K562 (cell line): ENCODE results near the gene TIMM17B. TPM values are rescaled to one million over a fixed set of nuclear protein-coding genes. Genes with fewer than 3 reads are reported as not detected.

Experiments
- ATAC-seq: fragments of 200-7000 bp; cut with Tn5 transposase; 3 replicates; pipeline ENCODE4 v1.9.1; 2020; ENCODE audit warnings: moderate library complexity
- Bru-seq: library from RNA; stranded (reverse); fragments of 400-500 nt; gene quantifications from one replicate; lab custom pipeline; 2021; lab: Mats Ljungman, UMichigan
- BruChase-seq, 2 experiments: library from RNA; stranded (reverse); fragments of 400-500 nt; gene quantifications; one replicate each; lab custom pipeline; 2021; lab: Mats Ljungman, UMichigan
- BruUV-seq: library from RNA; stranded (reverse); fragments of 400-500 nt; replicated peaks from 2 replicates; lab custom pipeline; 2021; lab: Mats Ljungman, UMichigan
- CTCF ChIA-PET: fragments of 300-600 bp; formaldehyde crosslinking; extraction: SDS; loops from one replicate; lab custom pipeline; 2021; ENCODE audit warnings: low intra/inter-chr PET ratio; lab: Yijun Ruan, JAX
- POLR2A ChIA-PET: fragments of 300-600, 350-650 bp; sonication (Branson Sonifier 250); formaldehyde crosslinking; extraction: SDS; loops from one replicate; lab custom pipeline; 2021; ENCODE audit warnings: antibody characterized with exemption, inconsistent platforms; lab: Yijun Ruan, JAX
- DNase-seq, 4 experiments: peaks; one replicate each; pipeline versions ENCODE4 v3.0.0 to v3.0.0-alpha.2; 2011 to 2018; ENCODE audit warnings: low spot score in 3 of 4, mixed read lengths in 3 of 4; ENCODE audit errors: extremely low read depth in 1 of 4
- FAIRE-seq: peaks from 2 replicates; lab custom pipeline; 2011; peaks lifted over from hg19 to GRCh38; lab: Jason Lieb, UNC
- H2AFZ ChIP-seq: 2 replicates; pipeline ENCODE4 v1.6.0; 2011; ENCODE audit warnings: low read depth, low read length, control low read depth, inconsistent platforms
- H3K27ac ChIP-seq: fragments of 200-600 bp; 3 replicates; pipeline ENCODE4 v1.8.0; 2011; ENCODE audit warnings: low read depth, mild to moderate bottlenecking, control low read depth, inconsistent platforms, low read length, moderate library complexity, mixed read lengths; ENCODE audit errors: extremely low read depth
- H3K27me3 ChIP-seq, 2 experiments: fragments of 300-600 bp in 1 of 2; 2 replicates in 1 of 2; 3 replicates in 1 of 2; pipeline versions ENCODE4 v1.6.0 to v1.8.0; 2011; ENCODE audit warnings: inconsistent platforms in 2 of 2, low read length in 2 of 2, mild to moderate bottlenecking in 1 of 2, mixed read lengths in 1 of 2, moderate library complexity in 1 of 2; ENCODE audit not compliant: control insufficient read depth in 2 of 2, insufficient read depth in 2 of 2
- H3K36me3 ChIP-seq: fragments of 300-600 bp; 3 replicates; pipeline ENCODE4 v1.8.0; 2011; ENCODE audit warnings: mild to moderate bottlenecking, low read length, inconsistent platforms; ENCODE audit not compliant: control insufficient read depth, insufficient read depth
- H3K4me1 ChIP-seq, 2 experiments: fragments of 200-600 bp in 1 of 2; replicated peaks in 1 of 2; 2 replicates in 1 of 2; 3 replicates in 1 of 2; pipeline versions ENCODE4 v1.5.1 to v1.8.0; 2011; ENCODE audit warnings: inconsistent platforms in 2 of 2, low read length in 2 of 2, mild to moderate bottlenecking in 1 of 2, mixed read lengths in 1 of 2, moderate library complexity in 1 of 2; ENCODE audit not compliant: control insufficient read depth in 2 of 2, insufficient read depth in 2 of 2
- H3K4me2 ChIP-seq: 2 replicates; pipeline ENCODE4 v1.6.1; 2011; ENCODE audit warnings: low read length, control low read depth, inconsistent platforms, mixed read lengths; ENCODE audit not compliant: insufficient read depth
- H3K4me3 ChIP-seq: fragments of 200-600 bp; sonication (generic), shearing (Covaris generic); 2 replicates; pipeline ENCODE4 v1.5.1; 2016; ENCODE audit warnings: control low read depth, inconsistent platforms
- H3K79me2 ChIP-seq: fragments of 200-600 bp; 3 replicates; pipeline ENCODE4 v1.8.0; 2011; ENCODE audit warnings: low read length, inconsistent platforms; ENCODE audit not compliant: control insufficient read depth, insufficient read depth
- H3K9ac ChIP-seq, 2 experiments: 2 replicates each; pipeline versions ENCODE4 v1.6.0 to v1.6.1; 2011; ENCODE audit warnings: low read depth in 2 of 2, low read length in 2 of 2, control low read depth in 1 of 2, inconsistent platforms in 1 of 2, mild to moderate bottlenecking in 1 of 2, mixed read lengths in 1 of 2; ENCODE audit not compliant: insufficient read depth in 1 of 2
- H3K9me1 ChIP-seq: one replicate; pipeline ENCODE4 v1.6.0; 2011; ENCODE audit warnings: inconsistent platforms, mild to moderate bottlenecking, low read length, moderate library complexity; ENCODE audit not compliant: control insufficient read depth, insufficient read depth
- H3K9me3 ChIP-seq: replicated peaks from 2 replicates; pipeline ENCODE4 v1.5.1; 2011; ENCODE audit warnings: low read depth, low read length, inconsistent platforms; ENCODE audit not compliant: control insufficient read depth, insufficient read depth
- H4K20me1 ChIP-seq: replicated peaks from 2 replicates; pipeline ENCODE4 v1.6.1; 2011; ENCODE audit warnings: low read length, inconsistent platforms, mixed read lengths; ENCODE audit not compliant: control insufficient read depth, insufficient read depth
- GATA2 ChIP-seq: sonication (generic); formaldehyde crosslinking; IDR thresholded peaks from 2 replicates; pipeline ENCODE4 v1.4.0; 2020; ENCODE audit warnings: mild to moderate bottlenecking, missing genetic modification reagents
- LCOR ChIP-seq: sonication (generic); formaldehyde crosslinking; IDR thresholded peaks from 2 replicates; pipeline ENCODE4 v1.8.0; 2022; ENCODE audit warnings: mild to moderate bottlenecking, missing genetic modification reagents
- NONO ChIP-seq, 2 experiments: fragments of 200-400 bp in 1 of 2; fragments of 450-650 bp in 1 of 2; formaldehyde crosslinking in 1 of 2; IDR thresholded peaks; 2 replicates each; pipeline ENCODE4 v1.6.1; 2017; ENCODE audit warnings: low read depth in 2 of 2, mild to moderate bottlenecking in 2 of 2, moderate library complexity in 2 of 2, low read length in 1 of 2
- PTBP1 ChIP-seq: fragments of 200-400 bp; formaldehyde crosslinking; IDR thresholded peaks from 2 replicates; pipeline ENCODE4 v1.6.1; 2017; ENCODE audit warnings: low read depth, low read length
- RBBP5 ChIP-seq: fragments of 200-600 bp; sonication (generic); IDR thresholded peaks from 2 replicates; pipeline ENCODE4 v1.6.1; 2012; ENCODE audit warnings: borderline replicate concordance, mild to moderate bottlenecking, low read length, control low read depth, inconsistent platforms; ENCODE audit not compliant: insufficient read depth, poor library complexity, severe bottlenecking
- RBM17 ChIP-seq: fragments of 200-400 bp; formaldehyde crosslinking; IDR thresholded peaks from 2 replicates; pipeline ENCODE4 v1.6.1; 2017; ENCODE audit warnings: low read depth, mild to moderate bottlenecking, low read length, borderline replicate concordance
- SRSF9 ChIP-seq: fragments of 200-400 bp; formaldehyde crosslinking; IDR thresholded peaks from 2 replicates; pipeline ENCODE4 v1.6.1; 2017; ENCODE audit warnings: low read depth, low read length, borderline replicate concordance
- ZNF124 ChIP-seq: sonication (generic); formaldehyde crosslinking; IDR thresholded peaks from 2 replicates; pipeline ENCODE4 v1.8.1; 2022; ENCODE audit warnings: missing genetic modification reagents
- WGBS: fragments of 100-300 bp; shearing (Covaris generic); methylation state at CpG from one replicate; pipeline ENCODE4 v1.1.6; 2016; ENCODE audit warnings: low coverage, mixed read lengths; ENCODE audit not compliant: insufficient coverage; ENCODE audit errors: missing lambda C conversion rate; 5-methylcytosine and 5-hydroxymethylcytosine counted together
- in situ Hi-C: fragments of 300-500 bp; cut with MboI; formaldehyde crosslinking; loops from 4 replicates; pipeline ENCODE4 v1.15.0; 2018; ENCODE audit warnings: inconsistent platforms, mixed read lengths
- intact Hi-C: fragments of 100-400 bp; cut with micrococcal nuclease; formaldehyde crosslinking; loops from 2 replicates; pipeline ENCODE4 v1.14.2; 2022
- long read RNA-seq, 3 experiments: library from polyadenylated mRNA in 2 of 3; library from RNA in 1 of 3; unstranded in 2 of 3; stranded (forward) in 1 of 3; transcript quantifications; one replicate each; pipeline ENCODE4 v2.0.0, GENCODE V29; 2019 to 2022
- polyA minus RNA-seq, 3 experiments: library from RNA; depleted of rRNA, polyadenylated mRNA; stranded (reverse); fragments of >200 nt; gene quantifications; 2 replicates each; pipeline ENCODE4 v1.2.3, GENCODE V29; 2011
- polyA plus RNA-seq, 8 experiments: library from polyadenylated mRNA; depleted of rRNA in 4 of 8; stranded (reverse) in 5 of 8; unstranded in 3 of 8; fragments of >200 nt; fragmentation: Nextera tagmentation in 2 of 8; fragmentation: Illumina TruSeq in 1 of 8; extraction: Ambion mirVana in 2 of 8; extraction: Trizol in 1 of 8; gene quantifications; 2 replicates each; pipeline versions ENCODE4 v1.2.1 to v1.2.3, GENCODE V29; 2011 to 2014; ENCODE audit warnings: inconsistent platforms in 1 of 8, missing spikeins in 1 of 8
- total RNA-seq, 7 experiments: library from RNA; depleted of rRNA in 6 of 7; stranded (reverse); fragments of >200 nt in 6 of 7; fragmentation: Illumina TruSeq in 2 of 7; extraction: Trizol in 2 of 7; gene quantifications; 2 replicates each; pipeline versions ENCODE4 v1.2.1 to v1.2.3, GENCODE V29; 2011 to 2021; ENCODE audit warnings: low replicate concordance in 1 of 7
- TF ChIP-seq, protein P1 (sequence below): fragments of 450-650 bp; formaldehyde crosslinking; IDR thresholded peaks from 2 replicates; pipeline ENCODE4 v1.4.0; 2022; ENCODE audit warnings: missing genetic modification characterization
- TF ChIP-seq, protein P2 (sequence below): sonication (generic); formaldehyde crosslinking; IDR thresholded peaks from 2 replicates; pipeline ENCODE4 v1.5.0; 2020; ENCODE audit warnings: missing genetic modification reagents
- TF ChIP-seq, protein P3 (sequence below): sonication (generic); formaldehyde crosslinking; IDR thresholded peaks from 2 replicates; pipeline ENCODE4 v1.8.1; 2023; ENCODE audit warnings: mild to moderate bottlenecking, missing genetic modification reagents

TIMM17B gene
- total RNA-seq (2011; cell fraction: chromatin; rRNA removed; ENCODE audit: low replicate concordance) = 26.5 and 78.9 TPM in 2 replicates
- total RNA-seq (2011; cell fraction: nucleolus; rRNA removed) = 91.7 and 100 TPM in 2 replicates
- 70.7 and 84.2 TPM in 2 replicates for total RNA-seq (2011; cell fraction: nucleoplasm; rRNA removed)
- total RNA-seq (2014; rRNA removed) = 122 and 171 TPM in 2 replicates
- total RNA-seq (2014; rRNA removed; fragmentation: Illumina TruSeq; extraction: Trizol) = 45.7 and 66.0 TPM in 2 replicates
- total RNA-seq (2015; rRNA removed; fragmentation: Illumina TruSeq; extraction: Trizol) = 94.8 and 95.4 TPM in 2 replicates
- 156 and 158 TPM in 2 replicates for total RNA-seq (2021)
- 115 and 134 TPM in 2 replicates for polyA plus RNA-seq (2011; rRNA removed)
- polyA plus RNA-seq (2011; cell fraction: cytosol; rRNA removed) = 212 and 458 TPM in 2 replicates
- 115 and 134 TPM in 2 replicates for polyA plus RNA-seq (2011; cell fraction: nucleus; rRNA removed)
- polyA plus RNA-seq (2012) = 154 and 205 TPM in 2 replicates
- polyA plus RNA-seq (2014; fragmentation: Illumina TruSeq; extraction: Trizol) = 140 and 176 TPM in 2 replicates
- polyA plus RNA-seq (2014; fragmentation: Nextera tagmentation; extraction: Ambion mirVana) = 10 to 100 TPM in 1 of 2 experiments, 1 to 10 TPM in 1; 9.9 to 69.0 TPM
- polyA plus RNA-seq (2014; rRNA removed) = 176 and 184 TPM in 2 replicates
- polyA minus RNA-seq (2011; rRNA and poly(A)+ RNA removed) = 23.1 and 34.0 TPM in 2 replicates
- 48.4 and 49.6 TPM in 2 replicates for polyA minus RNA-seq (2011; cell fraction: cytosol; rRNA and poly(A)+ RNA removed)
- polyA minus RNA-seq (2011; cell fraction: nucleus; rRNA and poly(A)+ RNA removed) = 19.5 and 26.3 TPM in 2 replicates
- percentile 82 among the genes with signal in this experiment for Bru-seq, nascent RNA
- percentile 75 among the genes with signal in this experiment for BruChase-seq, experiment 1, labeled RNA remaining after a 2-hour chase
- BruChase-seq, experiment 2, labeled RNA remaining after a 6-hour chase = percentile 75 among the genes with signal in this experiment
- long read RNA-seq, experiment 1, transcript TIMM17B-204 (7 exons, 964 nt) = major isoform, 14 of 271 reads
- long read RNA-seq, experiment 1, partial matches to known transcripts = 245 of 271 reads
- long read RNA-seq, experiment 1, other reads (novel, unspliced or antisense) = 12 of 271 reads
- long read RNA-seq, experiment 2, transcript TIMM17B-204 (7 exons, 964 nt) = major isoform, 18 of 202 reads
- long read RNA-seq, experiment 2, partial matches to known transcripts = 157 of 202 reads
- long read RNA-seq, experiment 2, other reads (novel, unspliced or antisense) = 27 of 202 reads
- long read RNA-seq, experiment 3, transcript TIMM17B-204 (7 exons, 964 nt) = major isoform, 20 of 207 reads
- long read RNA-seq, experiment 3, partial matches to known transcripts = 176 of 207 reads
- long read RNA-seq, experiment 3, other reads (novel, unspliced or antisense) = 10 of 207 reads

DNA sequence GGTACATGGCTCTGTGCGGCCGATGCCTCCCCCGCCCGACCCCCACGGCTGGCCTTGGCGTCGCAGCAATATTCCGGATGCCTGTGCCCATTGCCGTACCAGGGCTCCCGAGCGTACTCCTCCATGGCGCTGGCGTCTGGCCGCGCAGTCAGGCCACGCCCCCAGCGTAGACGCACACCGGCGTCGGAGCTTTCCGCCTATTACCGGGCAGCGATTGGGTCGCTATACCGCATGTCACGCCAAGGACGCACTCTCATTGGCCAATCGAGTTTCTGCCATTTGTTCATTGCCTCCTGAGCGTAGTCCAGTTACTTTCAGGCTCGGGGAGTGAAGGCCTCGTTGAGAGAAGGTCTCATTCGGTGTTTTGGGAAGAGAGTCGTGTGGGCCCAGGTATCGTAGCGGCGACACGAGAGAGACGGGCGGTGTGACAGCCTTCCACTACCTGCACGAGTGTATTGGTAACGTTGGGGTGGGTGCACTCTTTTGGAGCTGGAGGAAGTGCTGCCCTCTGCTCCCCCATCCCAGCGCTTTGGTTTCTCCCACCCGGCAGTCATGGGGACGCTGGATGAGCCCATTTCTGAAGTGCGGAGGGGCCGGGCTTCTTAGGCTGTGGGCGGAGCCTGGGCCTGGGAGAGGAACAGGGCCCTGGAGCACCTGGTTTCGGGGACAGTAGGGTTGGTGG is at the start of gene TIMM17B, which contains the start of gene PQBP1:
Gene TIMM17B (minus strand): TSS at position 144 of the 682 bp plus-strand sequence. CDS start 19 bp downstream, at position 125.
Gene PQBP1 (plus strand): TSS at position 306 of the 682 bp plus-strand sequence. CDS start 580 bp downstream, outside the sequence.
- Histone ChIP-seq H3K9me1 (no peaks in the 10 kb centered on the region), H3K27ac (peak within 1 kb of the TSS; percentile 97), H3K79me2 (peaks cover 61% of the 10 kb centered on the region), H3K9me3 (no peaks in the 10 kb centered on the region), H2AFZ (peak within 1 kb of the TSS; percentile 89), H3K4me3 (peak within 1 kb of the TSS; percentile 72), H3K4me2 (peak within 1 kb of the TSS; percentile 85), H4K20me1 (peaks cover 7% of the 10 kb centered on the region; the same call in 1 of the 2 replicates), H3K27me3 (no peaks in the 10 kb centered on the region), H3K9ac (peak within 1 kb of the TSS; percentile 90 to 95), H3K4me1 (peaks cover 11 to 20% of the 10 kb centered on the region in 2 experiments; a peak in 4 of 5 replicates), H3K36me3 (peaks cover 68% of the 10 kb centered on the region)
- ChIA-PET POLR2A (interaction anchor here (0.6 to 2.2 kb wide), 12 partner anchors 9 to 214 kb away, joined by 3 to 13 read pairs (median 4); partner anchors contain the start of gene SLC35A2), CTCF (no interaction called here)
- peak; percentile 99 for FAIRE-seq
- ATAC-seq = peak; percentile 93
- peak; percentile 78 to 96 (median 86) for DNase-seq
- intact Hi-C loops (loop anchor here (5.0 kb wide), 5 partner anchors 35 to 250 kb away; partner anchors contain the start of genes GLOD5 and HDAC6), in situ Hi-C loops (no loop called here)
- BruUV-seq = no TSS peak
- 2% methylated on average over 40 of the region's 49 CpGs for WGBS
- TF ChIP-seq LCOR (CRISPR knock-in tag) = 0 out of 2 replicates have a peak, but pooled peaks have one; percentile 70
- TF ChIP-seq, protein P1, sequence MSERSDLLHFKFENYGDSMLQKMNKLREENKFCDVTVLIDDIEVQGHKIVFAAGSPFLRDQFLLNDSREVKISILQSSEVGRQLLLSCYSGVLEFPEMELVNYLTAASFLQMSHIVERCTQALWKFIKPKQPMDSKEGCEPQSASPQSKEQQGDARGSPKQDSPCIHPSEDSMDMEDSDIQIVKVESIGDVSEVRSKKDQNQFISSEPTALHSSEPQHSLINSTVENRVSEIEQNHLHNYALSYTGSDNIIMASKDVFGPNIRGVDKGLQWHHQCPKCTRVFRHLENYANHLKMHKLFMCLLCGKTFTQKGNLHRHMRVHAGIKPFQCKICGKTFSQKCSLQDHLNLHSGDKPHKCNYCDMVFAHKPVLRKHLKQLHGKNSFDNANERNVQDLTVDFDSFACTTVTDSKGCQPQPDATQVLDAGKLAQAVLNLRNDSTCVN = peak; percentile 28; the same call in 1 of the 2 replicates
- TF ChIP-seq ZNF124 (CRISPR knock-in tag) = no peak
- TF ChIP-seq NONO (IDR thresholded peaks at IDR 0.05; ENCODE audit: low read depth in 2 of 2, low read length in 1 of 2) = peak in 1 of 2 experiments; percentile 98; a peak in 2 of 4 replicates
- no peak for TF ChIP-seq SRSF9
- peak; percentile 85 for TF ChIP-seq RBBP5
- no peak for TF ChIP-seq RBM17
- no peak for TF ChIP-seq GATA2
- TF ChIP-seq PTBP1 = no peak
- TF ChIP-seq, protein P2, sequence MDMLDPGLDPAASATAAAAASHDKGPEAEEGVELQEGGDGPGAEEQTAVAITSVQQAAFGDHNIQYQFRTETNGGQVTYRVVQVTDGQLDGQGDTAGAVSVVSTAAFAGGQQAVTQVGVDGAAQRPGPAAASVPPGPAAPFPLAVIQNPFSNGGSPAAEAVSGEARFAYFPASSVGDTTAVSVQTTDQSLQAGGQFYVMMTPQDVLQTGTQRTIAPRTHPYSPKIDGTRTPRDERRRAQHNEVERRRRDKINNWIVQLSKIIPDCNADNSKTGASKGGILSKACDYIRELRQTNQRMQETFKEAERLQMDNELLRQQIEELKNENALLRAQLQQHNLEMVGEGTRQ = no peak
- TF ChIP-seq, protein P3, sequence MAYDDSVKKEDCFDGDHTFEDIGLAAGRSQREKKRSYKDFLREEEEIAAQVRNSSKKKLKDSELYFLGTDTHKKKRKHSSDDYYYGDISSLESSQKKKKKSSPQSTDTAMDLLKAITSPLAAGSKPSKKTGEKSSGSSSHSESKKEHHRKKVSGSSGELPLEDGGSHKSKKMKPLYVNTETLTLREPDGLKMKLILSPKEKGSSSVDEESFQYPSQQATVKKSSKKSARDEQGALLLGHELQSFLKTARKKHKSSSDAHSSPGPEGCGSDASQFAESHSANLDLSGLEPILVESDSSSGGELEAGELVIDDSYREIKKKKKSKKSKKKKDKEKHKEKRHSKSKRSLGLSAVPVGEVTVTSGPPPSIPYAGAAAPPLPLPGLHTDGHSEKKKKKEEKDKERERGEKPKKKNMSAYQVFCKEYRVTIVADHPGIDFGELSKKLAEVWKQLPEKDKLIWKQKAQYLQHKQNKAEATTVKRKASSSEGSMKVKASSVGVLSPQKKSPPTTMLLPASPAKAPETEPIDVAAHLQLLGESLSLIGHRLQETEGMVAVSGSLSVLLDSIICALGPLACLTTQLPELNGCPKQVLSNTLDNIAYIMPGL (CRISPR knock-in tag) = peak; percentile 33; the same call in 1 of the 2 replicates
